Measurements from ENCODE around the gene RAB11FIP4.

GRCh38 chr17:31389657-31390381 is 1.7 kb upstream of the RAB11FIP4 start:
- TF ChIP-seq POLR2A (IDR thresholded peaks at IDR 0.05; ENCODE audit: extremely low read depth, insufficient read length), result no peak
- no peak for TF ChIP-seq MAX (IDR thresholded peaks at IDR 0.05; ENCODE audit: low read depth, low read length)

Measured in NB4 (cell line).